GM18858 (cell line): Measurements from ENCODE around the gene PPIE.

Experiments used
- ATAC-seq: cut with Tn5 transposase; IDR thresholded peaks from one replicate; pipeline ENCODE4 v1.9.1; 2021; ENCODE audit not compliant: unreplicated experiment

Gene PPIE

GRCh38 chr1:39800471-39800835 is 61.8 kb downstream of the PPIE start:
- no peak for ATAC-seq

- no peak for ATAC-seq
Measured at GRCh38 chr1:39802496-39803260, 64.0 kb downstream of the PPIE start.

GRCh38 chr1:39805385-39805784 is 66.7 kb downstream of the PPIE start:
- no peak for ATAC-seq

- ATAC-seq = no peak
Measured at GRCh38 chr1:39808784-39809517, 70.3 kb downstream of the PPIE start.

- no peak for ATAC-seq
Measured at GRCh38 chr1:39812913-39813312, 74.2 kb downstream of the PPIE start.
